ENCODE measurements around the gene PDK2.

PDK2 gene

GRCh38 chr17:50125420-50125997 is 30.4 kb downstream of the PDK2 start:
- Histone ChIP-seq H3K4me1 (ENCODE audit: control insufficient read depth, insufficient read depth, low read length) (peaks cover 3% of the 10 kb centered on the region), H3K9me3 (replicated peaks; ENCODE audit: low read length) (no peaks in the 10 kb centered on the region), H3K4me2 (ENCODE audit: low read length) (no peak overlapping the region), H3K9ac (ENCODE audit: low read depth, low read length) (no peak overlapping the region), H3K36me3 (ENCODE audit: insufficient read depth, low read length) (no peaks in the 10 kb centered on the region), H3K27me3 (ENCODE audit: control insufficient read depth, insufficient read depth, low read length) (peaks cover 20% of the 10 kb centered on the region), H3K4me3 (ENCODE audit: low read length) (no peak overlapping the region)

- Histone ChIP-seq H3K27me3 (ENCODE audit: control insufficient read depth, insufficient read depth, low read length) (peaks cover 7% of the 10 kb centered on the region), H3K9ac (ENCODE audit: low read depth, low read length) (no peak overlapping the region), H3K36me3 (ENCODE audit: insufficient read depth, low read length) (no peaks in the 10 kb centered on the region), H3K9me3 (replicated peaks; ENCODE audit: low read length) (no peaks in the 10 kb centered on the region), H3K4me1 (ENCODE audit: control insufficient read depth, insufficient read depth, low read length) (peaks cover 4% of the 10 kb centered on the region), H3K4me3 (ENCODE audit: low read length) (no peak overlapping the region), H3K4me2 (ENCODE audit: low read length) (no peak overlapping the region)
Observed at GRCh38 chr17:50127697-50128361, 32.7 kb downstream of the PDK2 start.

GRCh38 chr17:50128441-50129352 is 33.5 kb downstream of the PDK2 start:
- Histone ChIP-seq H3K36me3 (ENCODE audit: insufficient read depth, low read length) (no peaks in the 10 kb centered on the region), H3K9ac (ENCODE audit: low read depth, low read length) (no peak overlapping the region), H3K27me3 (ENCODE audit: control insufficient read depth, insufficient read depth, low read length) (peaks cover 2% of the 10 kb centered on the region), H3K9me3 (replicated peaks; ENCODE audit: low read length) (no peaks in the 10 kb centered on the region), H3K4me3 (ENCODE audit: low read length) (no peak overlapping the region), H3K4me2 (ENCODE audit: low read length) (no peak overlapping the region), H3K4me1 (ENCODE audit: control insufficient read depth, insufficient read depth, low read length) (peaks cover 13% of the 10 kb centered on the region)

GRCh38 chr17:50129353-50129727 is 34.2 kb downstream of the PDK2 start:
- Histone ChIP-seq H3K36me3 (ENCODE audit: insufficient read depth, low read length) (peaks cover 5% of the 10 kb centered on the region), H3K4me2 (ENCODE audit: low read length) (peak overlapping the region; percentile 88), H3K27me3 (ENCODE audit: control insufficient read depth, insufficient read depth, low read length) (peaks cover 2% of the 10 kb centered on the region), H3K4me3 (ENCODE audit: low read length) (peak overlapping the region; percentile 53), H3K9ac (ENCODE audit: low read depth, low read length) (no peak overlapping the region), H3K9me3 (replicated peaks; ENCODE audit: low read length) (no peaks in the 10 kb centered on the region), H3K4me1 (ENCODE audit: control insufficient read depth, insufficient read depth, low read length) (peaks cover 20% of the 10 kb centered on the region)

- Histone ChIP-seq H3K9ac (ENCODE audit: low read depth, low read length) (no peak within 1 kb of the TSS), H3K27me3 (ENCODE audit: control insufficient read depth, insufficient read depth, low read length) (peaks cover 2% of the 10 kb centered on the region), H3K36me3 (ENCODE audit: insufficient read depth, low read length) (peaks cover 10% of the 10 kb centered on the region), H3K4me3 (ENCODE audit: low read length) (peak within 1 kb of the TSS; percentile 63), H3K4me2 (ENCODE audit: low read length) (peak within 1 kb of the TSS; percentile 88), H3K4me1 (ENCODE audit: control insufficient read depth, insufficient read depth, low read length) (peaks cover 25% of the 10 kb centered on the region), H3K9me3 (replicated peaks; ENCODE audit: low read length) (no peaks in the 10 kb centered on the region)
Observed at GRCh38 chr17:50129728-50130558, 34.8 kb downstream of the PDK2 start, which contains the start of gene SAMD14. SAMD14 (minus strand) TSS chr17:50130160; CDS start chr17:50124959, 5,201 bp downstream.

GRCh38 chr17:50130559-50131305 is 35.6 kb downstream of the PDK2 start:
- Histone ChIP-seq H3K27me3 (ENCODE audit: control insufficient read depth, insufficient read depth, low read length) (peaks cover 2% of the 10 kb centered on the region), H3K4me2 (ENCODE audit: low read length) (no peak overlapping the region), H3K36me3 (ENCODE audit: insufficient read depth, low read length) (peaks cover 15% of the 10 kb centered on the region), H3K9ac (ENCODE audit: low read depth, low read length) (no peak overlapping the region), H3K9me3 (replicated peaks; ENCODE audit: low read length) (no peaks in the 10 kb centered on the region), H3K4me1 (ENCODE audit: control insufficient read depth, insufficient read depth, low read length) (peaks cover 25% of the 10 kb centered on the region), H3K4me3 (ENCODE audit: low read length) (no peak overlapping the region)

- H3K9me3 ChIP-seq (replicated peaks; ENCODE audit: low read length), result no peaks in the 10 kb centered on the region
- H3K4me3 ChIP-seq (ENCODE audit: low read length), result no peak overlapping the region
- no peak overlapping the region for H3K4me2 ChIP-seq (ENCODE audit: low read length)
- H3K4me1 ChIP-seq (ENCODE audit: control insufficient read depth, insufficient read depth, low read length), result peaks cover 25% of the 10 kb centered on the region
- peaks cover 29% of the 10 kb centered on the region for H3K36me3 ChIP-seq (ENCODE audit: insufficient read depth, low read length)
- H3K9ac ChIP-seq (ENCODE audit: low read depth, low read length), result no peak overlapping the region
- H3K27me3 ChIP-seq (ENCODE audit: control insufficient read depth, insufficient read depth, low read length), result peaks cover 2% of the 10 kb centered on the region
Observed at GRCh38 chr17:50132104-50132794, 37.1 kb downstream of the PDK2 start.

GRCh38 chr17:50133028-50133768 is 38.0 kb downstream of the PDK2 start:
- Histone ChIP-seq H3K27me3 (ENCODE audit: control insufficient read depth, insufficient read depth, low read length) (no peaks in the 10 kb centered on the region), H3K9me3 (replicated peaks; ENCODE audit: low read length) (no peaks in the 10 kb centered on the region), H3K36me3 (ENCODE audit: insufficient read depth, low read length) (peaks cover 38% of the 10 kb centered on the region), H3K4me2 (ENCODE audit: low read length) (no peak overlapping the region), H3K9ac (ENCODE audit: low read depth, low read length) (no peak overlapping the region), H3K4me1 (ENCODE audit: control insufficient read depth, insufficient read depth, low read length) (peaks cover 25% of the 10 kb centered on the region), H3K4me3 (ENCODE audit: low read length) (no peak overlapping the region)

- Histone ChIP-seq H3K4me1 (ENCODE audit: control insufficient read depth, insufficient read depth, low read length) (peaks cover 25% of the 10 kb centered on the region), H3K36me3 (ENCODE audit: insufficient read depth, low read length) (peaks cover 43% of the 10 kb centered on the region)
Observed at GRCh38 chr17:50133769-50134099, 38.6 kb downstream of the PDK2 start.

More at GRCh38 chr17:50133769-50134099, 38.6 kb downstream of the PDK2 start:
- H3K9me3 ChIP-seq (replicated peaks; ENCODE audit: low read length), result no peaks in the 10 kb centered on the region
- no peaks in the 10 kb centered on the region for H3K27me3 ChIP-seq (ENCODE audit: control insufficient read depth, insufficient read depth, low read length)
- no peak overlapping the region for H3K4me2 ChIP-seq (ENCODE audit: low read length)
- no peak overlapping the region for H3K4me3 ChIP-seq (ENCODE audit: low read length)
- H3K9ac ChIP-seq (ENCODE audit: low read depth, low read length), result no peak overlapping the region
